CD14-positive monocyte (primary cell): Measurements from ENCODE around the gene DLEC1. TPM values are rescaled to one million over a fixed set of nuclear protein-coding genes. Genes with fewer than 3 reads are reported as not detected.

Experiments used
- DNase-seq, 3 donors: peaks; one replicate each; pipeline ENCODE4 v3.0.0-alpha.2; 2011 to 2022
- H2AFZ ChIP-seq: 2 replicates; pipeline ENCODE4 v1.6.0; 2012; ENCODE audit warnings: mild to moderate bottlenecking, low read depth, low read length, inconsistent platforms; ENCODE audit not compliant: insufficient read depth, poor library complexity, severe bottlenecking
- H3K27ac ChIP-seq, 2 donors: 1 replicate in 1 of 2; 2 replicates in 1 of 2; pipeline ENCODE4 v1.5.1; 2012 to 2013; ENCODE audit warnings: low read length in 2 of 2, control low read depth in 1 of 2, inconsistent platforms in 1 of 2, low read depth in 1 of 2, mild to moderate bottlenecking in 1 of 2
- H3K27me3 ChIP-seq, 2 donors: one replicate each; pipeline versions ENCODE4 v1.6.0 to v1.6.1; 2011 to 2013; ENCODE audit warnings: low read length in 2 of 2; ENCODE audit not compliant: control insufficient read depth in 2 of 2, insufficient read depth in 2 of 2
- H3K36me3 ChIP-seq, 2 donors: replicated peaks in 1 of 2; 1 replicate in 1 of 2; 2 replicates in 1 of 2; pipeline versions ENCODE4 v1.5.1 to v1.6.1; 2012 to 2013; ENCODE audit warnings: low read length in 2 of 2, control low read depth in 1 of 2, inconsistent platforms in 1 of 2, mild to moderate bottlenecking in 1 of 2; ENCODE audit not compliant: insufficient read depth in 2 of 2, control insufficient read depth in 1 of 2
- H3K4me1 ChIP-seq, 2 donors: 1 replicate in 1 of 2; 2 replicates in 1 of 2; pipeline versions ENCODE4 v1.5.1 to v1.6.1; 2012 to 2013; ENCODE audit warnings: low read length in 2 of 2, control low read depth in 1 of 2, inconsistent platforms in 1 of 2, mild to moderate bottlenecking in 1 of 2, moderate library complexity in 1 of 2; ENCODE audit not compliant: insufficient read depth in 2 of 2, control insufficient read depth in 1 of 2
- H3K4me2 ChIP-seq: replicated peaks from 2 replicates; pipeline ENCODE3; 2012; ENCODE audit warnings: low read length, moderate library complexity, mild to moderate bottlenecking; ENCODE audit not compliant: poor library complexity, severe bottlenecking; ENCODE audit errors: extremely low read depth
- H3K4me3 ChIP-seq, 3 experiments: fragments of 200-600 bp in 1 of 3; sonication (generic) in 1 of 3; replicated peaks in 1 of 3; 1 replicate in 2 of 3; 2 replicates in 1 of 3; pipeline ENCODE4 v1.5.1; 2011 to 2013; ENCODE audit warnings: low read length in 3 of 3, mild to moderate bottlenecking in 3 of 3, control low read depth in 2 of 3, low read depth in 2 of 3, inconsistent platforms in 1 of 3, moderate library complexity in 1 of 3
- H3K79me2 ChIP-seq: 2 replicates; pipeline ENCODE4 v1.6.0; 2012; ENCODE audit warnings: mild to moderate bottlenecking, control low read depth, inconsistent platforms, low read length, moderate library complexity; ENCODE audit not compliant: insufficient read depth
- H3K9ac ChIP-seq: 2 replicates; pipeline ENCODE4 v1.6.0; 2017; ENCODE audit warnings: low read length, mild to moderate bottlenecking; ENCODE audit not compliant: insufficient read depth, poor library complexity, severe bottlenecking
- H3K9me3 ChIP-seq, 2 donors: replicated peaks in 1 of 2; 1 replicate in 1 of 2; 2 replicates in 1 of 2; pipeline versions ENCODE4 v1.5.1 to v1.6.1; 2012 to 2013; ENCODE audit warnings: low read length in 2 of 2, control low read depth in 1 of 2; ENCODE audit not compliant: control insufficient read depth in 1 of 2, insufficient read depth in 1 of 2
- H4K20me1 ChIP-seq: 2 replicates; pipeline ENCODE4 v1.6.0; 2012; ENCODE audit warnings: mild to moderate bottlenecking, low read length, control low read depth, moderate library complexity; ENCODE audit not compliant: insufficient read depth
- H3K27ac Mint-ChIP-seq, 7 donors: one replicate each; pipeline ENCODE4 v1.8.0; 2020; ENCODE audit warnings: mild to moderate bottlenecking in 7 of 7, mixed read lengths in 7 of 7, moderate library complexity in 6 of 7, inconsistent platforms in 2 of 7
- H3K27me3 Mint-ChIP-seq, 3 donors: one replicate each; pipeline ENCODE4 v1.8.0; 2021 to 2022; ENCODE audit warnings: low read depth in 3 of 3, mild to moderate bottlenecking in 3 of 3, mixed read lengths in 3 of 3, moderate library complexity in 3 of 3, inconsistent platforms in 1 of 3
- H3K36me3 Mint-ChIP-seq, 2 donors: one replicate each; pipeline ENCODE4 v1.8.0; 2020; ENCODE audit warnings: mixed read lengths in 2 of 2, inconsistent platforms in 1 of 2, mild to moderate bottlenecking in 1 of 2
- H3K4me1 Mint-ChIP-seq: one replicate; pipeline ENCODE4 v1.8.0; 2020; ENCODE audit warnings: mild to moderate bottlenecking, mixed read lengths
- H3K4me3 Mint-ChIP-seq, 2 donors: one replicate each; pipeline ENCODE4 v1.8.0; 2020; ENCODE audit warnings: mild to moderate bottlenecking in 2 of 2, mixed read lengths in 2 of 2, moderate library complexity in 1 of 2
- H3K9me3 Mint-ChIP-seq, 7 donors: one replicate each; pipeline ENCODE4 v1.8.0; 2020 to 2022; ENCODE audit warnings: mixed read lengths in 7 of 7, mild to moderate bottlenecking in 6 of 7, moderate library complexity in 6 of 7, inconsistent platforms in 2 of 7
- CTCF ChIP-seq: fragments of 200-600 bp; IDR thresholded peaks from one replicate; pipeline ENCODE4 v1.8.0; 2022; ENCODE audit warnings: antibody characterized with exemption, mild to moderate bottlenecking
- WGBS: methylation state at CpG from one replicate; pipeline ENCODE4 v1.1.5; 2013; ENCODE audit warnings: missing lambda C conversion rate; ENCODE audit not compliant: insufficient coverage; 5-methylcytosine and 5-hydroxymethylcytosine counted together
- intact Hi-C, 2 donors: fragments of 100-400 bp; cut with micrococcal nuclease; formaldehyde crosslinking; loops; one replicate each; pipeline versions ENCODE4 v1.15.0 to v1.15.1; 2023
- polyA plus RNA-seq, 3 donors: library from polyadenylated mRNA; depleted of rRNA in 1 of 3; unstranded in 2 of 3; stranded (reverse) in 1 of 3; fragments of 300-500 nt in 2 of 3; fragments of >200 nt in 1 of 3; fragmentation: Illumina TruSeq in 2 of 3; gene quantifications; 1 replicate in 2 of 3; 2 replicates in 1 of 3; pipeline ENCODE4 v1.2.3, GENCODE V29; 2012 to 2021

Gene DLEC1
- polyA plus RNA-seq, 3 donors = 0.11 to 0.81 (median 0.14) TPM

- intact Hi-C loops = no loop called here
- Histone ChIP-seq H3K27ac (no peak overlapping the region), H2AFZ (no peak overlapping the region), H3K79me2 (no peaks in the 10 kb centered on the region), H4K20me1 (no peaks in the 10 kb centered on the region), H3K27me3 (no peaks in the 10 kb centered on the region), H3K4me3 (no peak overlapping the region), H3K9me3 (no peaks in the 10 kb centered on the region), H3K36me3 (no peaks in the 10 kb centered on the region), H3K4me2 (no peak overlapping the region), H3K9ac (no peak overlapping the region), H3K4me1 (peaks cover 18 to 19% of the 10 kb centered on the region in 2 donors)
- Mint-ChIP-seq H3K4me3 (no peak overlapping the region), H3K36me3 (no peaks in the 10 kb centered on the region), H3K27me3 (peaks cover 0 to 7% (median 4%) of the 10 kb centered on the region in 3 donors), H3K4me1 (peaks cover 28% of the 10 kb centered on the region), H3K27ac (no peak overlapping the region), H3K9me3 (peaks cover 0 to 6% (median 1%) of the 10 kb centered on the region in 7 donors)
- TF ChIP-seq CTCF = no peak
- WGBS = 100% methylated on average over 1 of the region's 3 CpGs
- no peak for DNase-seq
These were observed 61.5 kb downstream of the DLEC1 start for GRCh38 chr3:38100498-38100897.

- no peak overlapping the region for H3K9ac ChIP-seq
- peak overlapping the region; percentile 52 for H3K4me2 ChIP-seq
- H3K27me3 ChIP-seq = no peaks in the 10 kb centered on the region
- 33% methylated on average over 3 of the region's 6 CpGs for WGBS
- Mint-ChIP-seq H3K36me3 (peaks cover 0 to 2% of the 10 kb centered on the region in 2 donors), H3K27ac (peak overlapping the region; percentile 47 to 84 (median 76)), H3K4me1 (peaks cover 31% of the 10 kb centered on the region), H3K27me3 (peaks cover 1 to 7% (median 4%) of the 10 kb centered on the region in 3 donors), H3K4me3 (peak overlapping the region in 1 of 2 donors; percentile 73), H3K9me3 (peaks cover 0 to 9% (median 4%) of the 10 kb centered on the region in 7 donors)
- no peaks in the 10 kb centered on the region for H3K36me3 ChIP-seq
- TF ChIP-seq CTCF = no peak
- H3K9me3 ChIP-seq = no peaks in the 10 kb centered on the region
- H3K4me3 ChIP-seq = peak overlapping the region in 1 of 3 experiments; percentile 18
- DNase-seq = peak; percentile 16 to 83 (median 17)
- no peaks in the 10 kb centered on the region for H3K79me2 ChIP-seq
- intact Hi-C loops = no loop called here
- H2AFZ ChIP-seq = no peak overlapping the region
- peak overlapping the region; percentile 35 to 60 for H3K27ac ChIP-seq
- H4K20me1 ChIP-seq = no peaks in the 10 kb centered on the region
- H3K4me1 ChIP-seq = peaks cover 23 to 26% of the 10 kb centered on the region in 2 donors
These were observed 62.9 kb downstream of the DLEC1 start for GRCh38 chr3:38101811-38102443.
